PFSK-1 (cell line): ENCODE measurements around the gene TAOK1.

Source experiments
- POLR2AphosphoS5 ChIP-seq: IDR thresholded peaks from 2 replicates; pipeline ENCODE4 v1.6.1; 2012; ENCODE audit warnings: low read depth, mild to moderate bottlenecking, control low read depth, low read length, moderate library complexity
- REST ChIP-seq, 2 experiments: IDR thresholded peaks; 2 replicates each; pipeline versions ENCODE4 v1.6.1 to v1.8.0; 2011 to 2012; ENCODE audit warnings: low read depth in 2 of 2, low read length in 2 of 2, control low read depth in 1 of 2, inconsistent platforms in 1 of 2, mild to moderate bottlenecking in 1 of 2, moderate library complexity in 1 of 2; ENCODE audit not compliant: insufficient read depth in 1 of 2
- SIN3A ChIP-seq: IDR thresholded peaks from 2 replicates; pipeline ENCODE4 v1.6.1; 2012; ENCODE audit warnings: mild to moderate bottlenecking, low read length, moderate library complexity, borderline replicate concordance; ENCODE audit not compliant: insufficient read depth
- TAF1 ChIP-seq: IDR thresholded peaks from 2 replicates; pipeline ENCODE4 v1.6.1; 2012; ENCODE audit warnings: low read length, control low read depth, borderline replicate concordance; ENCODE audit not compliant: insufficient read depth

- TF ChIP-seq POLR2AphosphoS5 (no peak), REST (IDR thresholded peaks at IDR 0.05; ENCODE audit: insufficient read depth in 1 of 2, low read depth in 2 of 2, low read length in 2 of 2) (no peak), TAF1 (no peak), SIN3A (no peak)
These were observed 40.1 kb downstream of the TAOK1 start for GRCh38 chr17:29430275-29430674.
